ENCODE measurements around the gene FGF14.

Gene FGF14

DNA sequence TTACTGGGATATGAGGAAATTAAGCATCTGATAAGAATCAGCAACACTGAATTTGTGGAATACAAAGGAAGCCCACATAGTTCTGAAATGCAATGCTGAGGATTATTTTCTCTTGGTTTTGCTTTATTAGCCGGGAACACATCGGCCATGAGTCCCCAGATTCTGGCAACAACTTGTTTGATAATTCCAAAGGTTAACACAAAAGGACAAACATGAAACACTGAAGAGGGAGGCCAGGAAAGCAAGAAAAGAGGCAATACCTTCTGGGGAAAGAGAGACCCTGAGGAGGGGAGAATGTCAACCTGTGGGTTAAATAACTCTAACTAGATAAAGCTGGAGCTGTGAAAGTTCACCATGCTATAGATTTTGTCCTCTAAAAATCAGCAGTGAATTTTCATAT lies 663.5 kb downstream of the FGF14 start:
- TF ChIP-seq, protein P1, sequence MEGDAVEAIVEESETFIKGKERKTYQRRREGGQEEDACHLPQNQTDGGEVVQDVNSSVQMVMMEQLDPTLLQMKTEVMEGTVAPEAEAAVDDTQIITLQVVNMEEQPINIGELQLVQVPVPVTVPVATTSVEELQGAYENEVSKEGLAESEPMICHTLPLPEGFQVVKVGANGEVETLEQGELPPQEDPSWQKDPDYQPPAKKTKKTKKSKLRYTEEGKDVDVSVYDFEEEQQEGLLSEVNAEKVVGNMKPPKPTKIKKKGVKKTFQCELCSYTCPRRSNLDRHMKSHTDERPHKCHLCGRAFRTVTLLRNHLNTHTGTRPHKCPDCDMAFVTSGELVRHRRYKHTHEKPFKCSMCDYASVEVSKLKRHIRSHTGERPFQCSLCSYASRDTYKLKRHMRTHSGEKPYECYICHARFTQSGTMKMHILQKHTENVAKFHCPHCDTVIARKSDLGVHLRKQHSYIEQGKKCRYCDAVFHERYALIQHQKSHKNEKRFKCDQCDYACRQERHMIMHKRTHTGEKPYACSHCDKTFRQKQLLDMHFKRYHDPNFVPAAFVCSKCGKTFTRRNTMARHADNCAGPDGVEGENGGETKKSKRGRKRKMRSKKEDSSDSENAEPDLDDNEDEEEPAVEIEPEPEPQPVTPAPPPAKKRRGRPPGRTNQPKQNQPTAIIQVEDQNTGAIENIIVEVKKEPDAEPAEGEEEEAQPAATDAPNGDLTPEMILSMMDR (IDR thresholded peaks at IDR 0.05; ENCODE audit: low read depth, low read length): no peak
- TF ChIP-seq EZH2phosphoT487 (IDR thresholded peaks at IDR 0.05; ENCODE audit: low read depth): no peak
- no peaks in the 10 kb centered on the region for H3K9me3 ChIP-seq (ENCODE audit: insufficient read depth, low read length)
- H4K20me1 ChIP-seq (ENCODE audit: insufficient read depth, low read length): no peaks in the 10 kb centered on the region
- no peak overlapping the region for H3K4me2 ChIP-seq (ENCODE audit: low read length)
- no peaks in the 10 kb centered on the region for H3K27me3 ChIP-seq (ENCODE audit: low read depth, low read length)
- no peaks in the 10 kb centered on the region for H3K79me2 ChIP-seq (ENCODE audit: low read length)
- H2AFZ ChIP-seq (ENCODE audit: low read depth, low read length): no peak overlapping the region
- no peak overlapping the region for H3K9ac ChIP-seq (ENCODE audit: low read length)
- H3K36me3 ChIP-seq (replicated peaks; ENCODE audit: low read depth, low read length): peaks cover 3% of the 10 kb centered on the region
- no peak overlapping the region for H3K4me3 ChIP-seq (ENCODE audit: low read length)
- peaks cover 29% of the 10 kb centered on the region for H3K4me1 ChIP-seq (ENCODE audit: low read length)
- H3K27ac ChIP-seq (ENCODE audit: low read length): no peak overlapping the region

DNA sequence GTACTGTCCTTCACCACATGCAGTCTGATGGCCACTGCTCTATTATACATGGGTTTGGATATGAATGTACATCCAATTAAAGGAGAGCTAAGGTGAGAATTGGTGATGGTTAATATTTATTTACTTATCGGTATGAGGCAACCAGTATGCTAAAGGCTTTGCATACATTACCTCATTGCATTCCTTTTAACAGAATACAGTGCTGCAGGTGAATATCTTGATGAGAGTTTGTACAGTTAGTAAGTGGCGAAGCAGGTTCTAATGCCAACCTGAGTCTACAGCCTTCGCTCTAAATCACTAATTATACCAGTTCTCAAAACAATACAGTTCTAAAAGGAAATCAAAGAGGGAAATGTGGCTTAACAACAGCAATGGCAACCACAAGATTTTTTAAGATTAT lies 665.3 kb downstream of the FGF14 start:
- no peak for TF ChIP-seq EZH2phosphoT487 (IDR thresholded peaks at IDR 0.05; ENCODE audit: low read depth)
- TF ChIP-seq, protein P1 (IDR thresholded peaks at IDR 0.05; ENCODE audit: low read depth, low read length): no peak
- H3K27ac ChIP-seq (ENCODE audit: low read length): no peak overlapping the region

DNA sequence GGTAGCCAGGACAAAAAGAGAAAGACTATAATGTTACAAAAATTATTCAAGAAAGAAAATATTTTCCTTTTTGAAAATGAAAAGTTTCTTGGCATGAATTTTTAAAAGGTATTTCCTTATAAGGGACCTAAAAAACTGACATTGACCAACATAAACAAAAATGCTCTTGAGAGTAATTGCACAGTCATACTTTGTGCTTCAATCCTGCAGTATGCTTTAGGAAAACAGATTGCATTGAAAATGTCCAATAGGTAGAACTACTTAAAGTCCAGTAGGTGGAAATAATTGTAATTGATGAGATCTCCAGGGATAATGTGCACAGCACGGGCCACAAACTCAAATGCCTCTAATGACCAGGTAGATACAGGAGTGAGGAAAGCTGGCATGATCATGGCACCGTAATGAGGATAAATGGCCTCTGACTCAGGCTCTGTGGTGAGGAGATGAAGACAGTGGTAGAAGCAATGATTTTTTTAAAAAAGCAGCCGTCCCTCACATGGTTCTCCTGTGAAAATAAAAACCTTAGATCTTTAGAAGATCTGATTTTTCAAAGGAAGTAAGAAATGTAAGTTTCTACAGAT lies 671.3 kb downstream of the FGF14 start:
- no peaks in the 10 kb centered on the region for H4K20me1 ChIP-seq (ENCODE audit: insufficient read depth, low read length)
- TF ChIP-seq, protein P1 (IDR thresholded peaks at IDR 0.05; ENCODE audit: low read depth, low read length): no peak
- TF ChIP-seq EZH2phosphoT487 (IDR thresholded peaks at IDR 0.05; ENCODE audit: low read depth): no peak
- no peak overlapping the region for H2AFZ ChIP-seq (ENCODE audit: low read depth, low read length)
- H3K27ac ChIP-seq (ENCODE audit: low read length): no peak overlapping the region
- no peak overlapping the region for H3K9ac ChIP-seq (ENCODE audit: low read length)
- no peaks in the 10 kb centered on the region for H3K36me3 ChIP-seq (replicated peaks; ENCODE audit: low read depth, low read length)
- no peaks in the 10 kb centered on the region for H3K4me1 ChIP-seq (ENCODE audit: low read length)
- H3K4me3 ChIP-seq (ENCODE audit: low read length): no peak overlapping the region
- H3K9me3 ChIP-seq (ENCODE audit: insufficient read depth, low read length): no peaks in the 10 kb centered on the region
- peaks cover 3% of the 10 kb centered on the region; the same call in 1 of the 2 replicates for H3K27me3 ChIP-seq (ENCODE audit: low read depth, low read length)
- H3K79me2 ChIP-seq (ENCODE audit: low read length): no peaks in the 10 kb centered on the region
- no peak overlapping the region for H3K4me2 ChIP-seq (ENCODE audit: low read length)

More for the DNA sequence above, 665.3 kb downstream of the FGF14 start:
- Histone ChIP-seq H3K9me3 (ENCODE audit: insufficient read depth, low read length) (no peaks in the 10 kb centered on the region), H3K9ac (ENCODE audit: low read length) (no peak overlapping the region), H3K4me1 (ENCODE audit: low read length) (peaks cover 25% of the 10 kb centered on the region), H3K79me2 (ENCODE audit: low read length) (no peaks in the 10 kb centered on the region), H3K4me3 (ENCODE audit: low read length) (no peak overlapping the region), H2AFZ (ENCODE audit: low read depth, low read length) (no peak overlapping the region), H3K36me3 (replicated peaks; ENCODE audit: low read depth, low read length) (peaks cover 3% of the 10 kb centered on the region), H3K27me3 (ENCODE audit: low read depth, low read length) (no peaks in the 10 kb centered on the region), H3K4me2 (ENCODE audit: low read length) (no peak overlapping the region), H4K20me1 (ENCODE audit: insufficient read depth, low read length) (no peaks in the 10 kb centered on the region)

DNA sequence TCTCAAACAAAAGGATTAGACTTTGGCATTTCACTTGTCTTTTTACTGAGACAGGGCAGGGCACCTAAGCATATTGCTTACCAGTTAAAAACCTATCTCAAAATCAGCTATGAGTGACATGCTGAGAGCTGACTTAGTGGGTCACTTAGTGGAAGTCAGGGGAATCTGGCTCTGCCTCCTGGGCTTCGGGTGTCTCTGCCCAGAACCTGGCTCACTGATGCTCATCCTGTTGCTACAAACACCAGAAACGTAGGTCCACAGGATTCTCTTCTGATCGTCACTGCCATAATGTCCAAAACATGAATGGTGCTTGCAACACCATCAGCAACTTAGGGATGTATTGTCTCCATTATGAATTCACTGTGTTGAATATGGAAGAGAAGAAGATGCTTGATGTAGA lies 673.2 kb downstream of the FGF14 start:
- Histone ChIP-seq H3K36me3 (replicated peaks; ENCODE audit: low read depth, low read length) (no peaks in the 10 kb centered on the region), H3K9me3 (ENCODE audit: insufficient read depth, low read length) (no peaks in the 10 kb centered on the region), H3K9ac (ENCODE audit: low read length) (no peak overlapping the region), H3K4me2 (ENCODE audit: low read length) (no peak overlapping the region), H3K4me1 (ENCODE audit: low read length) (no peaks in the 10 kb centered on the region), H2AFZ (ENCODE audit: low read depth, low read length) (peak overlapping the region; percentile 35; the same call in 1 of the 2 replicates), H3K79me2 (ENCODE audit: low read length) (no peaks in the 10 kb centered on the region), H3K4me3 (ENCODE audit: low read length) (no peak overlapping the region), H4K20me1 (ENCODE audit: insufficient read depth, low read length) (no peaks in the 10 kb centered on the region), H3K27ac (ENCODE audit: low read length) (no peak overlapping the region), H3K27me3 (ENCODE audit: low read depth, low read length) (peaks cover 3% of the 10 kb centered on the region; the same call in 1 of the 2 replicates)
- no peak for TF ChIP-seq EZH2phosphoT487 (IDR thresholded peaks at IDR 0.05; ENCODE audit: low read depth)
- TF ChIP-seq, protein P1 (IDR thresholded peaks at IDR 0.05; ENCODE audit: low read depth, low read length): no peak
